C4-2B (cell line): ENCODE measurements around the gene MPZL2.

ENCODE experiments used
- H3K27ac ChIP-seq: fragments of 450-650 bp; 2 replicates; pipeline ENCODE4 v1.5.1; 2017
- CTCF ChIP-seq: fragments of 450-650 bp; conservative IDR thresholded peaks from 2 replicates; pipeline ENCODE4 v1.5.1; 2017; ENCODE audit warnings: mild to moderate bottlenecking
- ZFX ChIP-seq: fragments of 450-650 bp; IDR thresholded peaks from 2 replicates; pipeline ENCODE4 v1.6.1; 2017

The MPZL2 gene

GRCh38 chr11:118209033-118209432, 55.1 kb downstream of the MPZL2 start:
- TF ChIP-seq CTCF (no peak), ZFX (no peak)
- H3K27ac ChIP-seq = no peak overlapping the region

GRCh38 chr11:118207079-118207478, 57.0 kb downstream of the MPZL2 start:
- no peak overlapping the region for H3K27ac ChIP-seq
- no peak for TF ChIP-seq CTCF
- no peak for TF ChIP-seq ZFX

GRCh38 chr11:118206391-118207031, 57.6 kb downstream of the MPZL2 start:
- TF ChIP-seq CTCF = no peak
- TF ChIP-seq ZFX = no peak
- H3K27ac ChIP-seq = no peak overlapping the region

- no peak overlapping the region for H3K27ac ChIP-seq
- TF ChIP-seq ZFX (no peak), CTCF (no peak)
Measured at GRCh38 chr11:118205606-118206378, 58.3 kb downstream of the MPZL2 start.
